ENCODE data around the gene METTL26.

Gene METTL26

GRCh38 chr16:630249-630814 is 5.8 kb downstream of the METTL26 start:
- no peak overlapping the region for H3K4me3 ChIP-seq (ENCODE audit: low read length)
- no peak for DNase-seq (ENCODE audit: low read depth)
- TF ChIP-seq CTCF (conservative IDR thresholded peaks at IDR 0.05; ENCODE audit: low read depth, low read length) = no peak

GRCh38 chr16:629833-630248 is 6.3 kb downstream of the METTL26 start:
- no peak for TF ChIP-seq CTCF (conservative IDR thresholded peaks at IDR 0.05; ENCODE audit: low read depth, low read length)
- no peak overlapping the region for H3K4me3 ChIP-seq (ENCODE audit: low read length)

GRCh38 chr16:629185-629832 is 6.8 kb downstream of the METTL26 start:
- TF ChIP-seq CTCF (conservative IDR thresholded peaks at IDR 0.05; ENCODE audit: low read depth, low read length) = no peak
- DNase-seq (ENCODE audit: low read depth) = no peak
- H3K4me3 ChIP-seq (ENCODE audit: low read length) = no peak overlapping the region

More at GRCh38 chr16:629833-630248, 6.3 kb downstream of the METTL26 start:
- DNase-seq (ENCODE audit: low read depth) = no peak

GRCh38 chr16:628321-629061 is 7.6 kb downstream of the METTL26 start:
- TF ChIP-seq CTCF (conservative IDR thresholded peaks at IDR 0.05; ENCODE audit: low read depth, low read length) = no peak
- H3K4me3 ChIP-seq (ENCODE audit: low read length) = no peak overlapping the region
- DNase-seq (ENCODE audit: low read depth) = no peak

- H3K4me3 ChIP-seq (ENCODE audit: low read length) = no peak overlapping the region
- DNase-seq (ENCODE audit: low read depth) = no peak
- TF ChIP-seq CTCF (conservative IDR thresholded peaks at IDR 0.05; ENCODE audit: low read depth, low read length) = no peak
These were observed 8.5 kb downstream of the METTL26 start for GRCh38 chr16:627454-628239.

GRCh38 chr16:626787-627453 is 9.2 kb downstream of the METTL26 start:
- H3K4me3 ChIP-seq (ENCODE audit: low read length) = no peak overlapping the region
- DNase-seq (ENCODE audit: low read depth) = peak; percentile 72
- TF ChIP-seq CTCF (conservative IDR thresholded peaks at IDR 0.05; ENCODE audit: low read depth, low read length) = no peak
